Right ventricle myocardium inferior (tissue), 1 donor: ENCODE measurements around the gene CHERP. TPM values are rescaled to one million over a fixed set of nuclear protein-coding genes. Genes with fewer than 3 reads are reported as not detected.

ENCODE experiments used
- ATAC-seq: fragments of 200-7000 bp; cut with Tn5 transposase; one replicate; pipeline ENCODE4 v1.9.1; 2020; ENCODE audit warnings: mild to moderate bottlenecking, moderate library complexity
- DNase-seq: peaks from one replicate; pipeline ENCODE4 v3.0.0; 2021; ENCODE audit errors: missing footprints
- intact Hi-C: fragments of 100-400 bp; cut with DNase I; formaldehyde crosslinking; loops from one replicate; pipeline ENCODE4 v1.11.0; 2022
- total RNA-seq: library from RNA; stranded (reverse); fragmentation: NEBNext Ultra II Directional; extraction: Animal tissue kit (Norgen Biotek cat#: 25700); gene quantifications from one replicate; pipeline ENCODE4 v1.2.1, GENCODE V29; 2021
- donor health status: DM: no; HTN: yes; CAD: no; lungs with severe emphysema.

CHERP gene
- total RNA-seq, 1 donor from 2014 or later = 17.3 TPM

DNA sequence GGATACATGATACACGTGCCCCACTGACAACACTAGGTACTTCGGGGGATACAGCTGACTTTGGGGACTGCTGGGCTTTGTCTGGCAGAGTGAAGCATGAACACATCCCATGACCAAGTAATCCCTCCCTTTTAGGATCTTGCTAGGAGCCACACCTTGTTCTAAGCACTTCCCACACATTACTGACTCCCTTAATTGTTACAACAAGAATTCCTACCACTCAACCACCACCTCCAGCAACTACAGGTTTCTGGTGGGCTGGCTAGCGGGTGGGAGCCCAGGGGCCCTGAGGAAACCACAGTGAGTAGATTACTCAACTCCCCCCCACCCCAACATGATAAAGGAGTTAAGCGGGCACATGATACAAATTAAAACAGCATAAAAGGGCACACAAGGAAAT is 37.1 kb upstream of the CHERP start:
- intact Hi-C loops = no loop called here
- DNase-seq = no peak
- no peak for ATAC-seq

GRCh38 chr19:16577531-16577985 is 35.3 kb upstream of the CHERP start:
- DNase-seq (peak; percentile 49), ATAC-seq (no peak)
- intact Hi-C loops = no loop called here

- no peak for ATAC-seq
- peak; percentile 63 for DNase-seq
- intact Hi-C loops = no loop called here
Observed at GRCh38 chr19:16576690-16577530, 34.7 kb upstream of the CHERP start.

- no peak for ATAC-seq
- intact Hi-C loops = no loop called here
- DNase-seq = peak; percentile 62
Observed at GRCh38 chr19:16575861-16576689, 33.8 kb upstream of the CHERP start.

GRCh38 chr19:16575282-16575681 is 33.0 kb upstream of the CHERP start:
- ATAC-seq (no peak), DNase-seq (peak; percentile 44)
- intact Hi-C loops = no loop called here

- intact Hi-C loops = loop anchor here (2.0 kb wide), 2 partner anchors 55 to 87 kb away; partner anchors contain the start of genes MED26, SMIM7 and TMEM38A
- no peak for DNase-seq
- ATAC-seq = no peak
Observed at GRCh38 chr19:16573925-16574324, 31.7 kb upstream of the CHERP start.

DNA sequence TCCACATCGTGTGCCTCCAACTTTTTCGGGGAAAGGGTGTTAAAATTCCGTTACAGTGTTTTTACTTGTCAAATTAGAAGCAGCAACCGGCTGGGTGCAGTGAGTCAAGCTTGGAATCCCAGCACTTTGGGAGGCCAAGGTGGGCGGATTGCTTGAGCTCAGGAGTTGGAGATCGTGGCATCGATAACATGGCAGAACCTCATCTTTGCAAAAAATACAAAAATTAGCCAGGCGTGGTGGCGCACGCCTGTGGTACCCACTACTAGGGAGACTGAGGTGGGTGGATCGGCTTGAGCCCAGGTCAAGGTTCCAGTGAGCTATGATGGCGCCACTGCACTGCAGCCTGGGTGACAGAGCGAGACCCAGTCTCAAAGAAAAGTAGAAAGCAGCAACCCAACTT is 31.1 kb upstream of the CHERP start:
- ATAC-seq (no peak), DNase-seq (peak; percentile 54)
- intact Hi-C loops = loop anchor here (2.0 kb wide), 2 partner anchors 56 to 88 kb away; partner anchors contain the start of genes MED26, SMIM7 and TMEM38A

GRCh38 chr19:16572332-16573211 is 30.3 kb upstream of the CHERP start, which contains the start of gene SLC35E1:
TSS of gene SLC35E1 (minus strand) at chr19:16572415. CDS start at chr19:16572364, 51 bp downstream.
- ATAC-seq (peak; percentile 97), DNase-seq (peak; percentile 97)
- intact Hi-C loops = loop anchor here (2.0 kb wide), 2 partner anchors 56 to 88 kb away; partner anchors contain the start of genes MED26, SMIM7 and TMEM38A

DNA sequence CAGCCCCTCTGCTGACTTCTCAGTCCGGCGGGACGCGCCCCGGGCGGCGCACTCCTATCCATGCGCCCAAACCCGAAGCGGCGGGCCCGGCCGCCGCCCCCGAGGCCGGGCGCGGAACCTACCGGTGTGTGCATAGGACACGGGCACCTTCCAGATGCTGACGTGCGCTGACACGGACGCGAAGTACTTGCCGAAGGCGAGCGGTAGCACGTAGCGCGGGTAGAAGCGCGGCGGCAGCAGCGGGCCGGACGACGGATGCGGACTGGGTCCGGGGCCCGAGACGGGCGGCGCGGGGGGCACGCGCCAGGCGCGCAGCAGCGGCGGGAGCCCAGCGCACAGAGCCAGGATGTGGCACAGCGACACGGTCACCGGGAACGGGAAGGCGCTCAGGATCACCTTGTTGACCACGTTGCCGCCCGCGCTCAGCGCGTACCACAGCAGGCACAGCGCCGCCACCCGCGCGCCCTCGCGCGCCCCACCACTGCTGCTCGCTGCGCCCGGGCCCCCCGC is 29.6 kb upstream of the CHERP start:
- ATAC-seq (no peak), DNase-seq (peak; percentile 82)
- intact Hi-C loops = loop anchor here (2.0 kb wide), 2 partner anchors 57 to 89 kb away; partner anchors contain the start of genes MED26, SMIM7 and TMEM38A

DNA sequence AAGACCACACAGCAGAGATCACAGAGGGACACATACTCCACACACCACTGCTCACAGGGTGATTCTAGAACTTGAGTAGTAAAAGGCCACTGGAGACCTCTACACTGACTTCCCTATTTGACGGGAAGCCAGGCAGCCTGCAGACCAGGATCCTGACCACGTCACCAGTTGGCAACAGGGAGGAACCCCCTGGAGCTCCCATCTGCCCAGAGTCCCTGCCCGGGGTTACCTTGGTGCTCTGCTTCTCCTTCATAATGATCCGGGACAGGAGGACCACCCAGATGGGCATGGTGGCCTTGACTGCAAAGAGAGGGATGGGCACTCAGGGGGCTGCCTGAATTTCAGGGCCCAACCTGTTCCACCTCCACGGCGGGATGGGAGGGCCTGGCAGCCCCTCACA is 29.0 kb upstream of the CHERP start:
- DNase-seq = no peak
- ATAC-seq = no peak
- intact Hi-C loops = no loop called here

GRCh38 chr19:16569609-16570320 is 27.5 kb upstream of the CHERP start:
- ATAC-seq (no peak), DNase-seq (no peak)
- intact Hi-C loops = no loop called here

DNA sequence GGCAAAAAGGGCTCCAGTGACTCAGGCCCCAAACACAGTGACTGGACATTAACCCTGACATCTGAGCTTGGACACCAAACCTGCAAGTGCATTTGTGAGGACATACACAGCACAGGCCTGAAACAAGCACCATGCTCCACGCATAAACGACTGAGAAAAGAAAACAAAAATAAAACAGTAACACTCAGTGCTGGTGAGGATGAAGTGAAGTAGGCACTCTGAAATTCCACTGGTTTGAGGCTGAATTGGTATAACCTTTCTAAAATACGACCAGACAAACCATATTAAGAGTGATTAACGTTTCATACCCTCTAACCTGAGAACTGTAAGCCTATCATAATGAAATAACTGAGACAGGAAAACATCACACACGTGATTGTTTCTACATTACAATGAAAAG is 24.5 kb upstream of the CHERP start:
- DNase-seq (no peak), ATAC-seq (no peak)
- intact Hi-C loops = no loop called here

DNA sequence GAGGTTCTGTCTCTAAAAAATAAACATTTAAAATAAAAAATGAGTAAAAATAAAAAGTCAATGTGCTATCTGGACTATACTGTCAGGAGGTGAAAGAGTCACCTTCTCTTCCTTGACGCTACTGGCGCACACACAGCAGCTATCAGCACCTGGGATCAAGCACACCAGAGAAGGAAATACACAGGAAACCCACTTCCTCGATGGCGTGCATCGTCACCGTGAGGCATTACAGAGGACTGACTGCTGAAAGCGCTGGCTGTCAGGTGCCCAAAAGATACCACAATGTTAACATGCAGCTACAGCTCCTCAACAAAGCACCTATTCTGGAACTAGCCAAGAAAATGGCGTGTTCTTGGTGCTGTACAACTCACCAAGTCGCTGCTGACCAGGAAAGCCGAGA is 23.9 kb upstream of the CHERP start:
- no peak for ATAC-seq
- intact Hi-C loops = no loop called here

DNA sequence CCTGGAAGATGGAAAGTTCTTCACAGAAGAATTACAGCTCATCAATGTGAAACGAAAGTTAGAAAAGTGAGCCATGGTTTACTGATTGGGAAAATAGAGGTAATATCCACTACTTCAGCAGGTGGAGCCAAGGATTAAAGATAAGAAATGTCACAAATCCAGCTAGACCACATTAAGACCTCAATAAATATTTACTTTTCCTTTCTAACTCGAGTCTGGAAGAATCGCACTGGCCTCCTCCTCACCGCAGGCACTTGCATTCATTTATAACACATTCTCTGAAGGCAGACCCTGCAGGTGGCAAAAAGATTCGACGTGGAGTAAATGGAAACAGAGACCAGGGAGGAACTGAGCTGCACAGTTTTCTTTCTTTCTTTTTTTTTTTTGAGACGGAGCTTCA is 22.6 kb upstream of the CHERP start:
- DNase-seq = no peak
- no peak for ATAC-seq
- intact Hi-C loops = no loop called here

More for the DNA sequence above, 23.9 kb upstream of the CHERP start:
- DNase-seq = peak; percentile 68

DNA sequence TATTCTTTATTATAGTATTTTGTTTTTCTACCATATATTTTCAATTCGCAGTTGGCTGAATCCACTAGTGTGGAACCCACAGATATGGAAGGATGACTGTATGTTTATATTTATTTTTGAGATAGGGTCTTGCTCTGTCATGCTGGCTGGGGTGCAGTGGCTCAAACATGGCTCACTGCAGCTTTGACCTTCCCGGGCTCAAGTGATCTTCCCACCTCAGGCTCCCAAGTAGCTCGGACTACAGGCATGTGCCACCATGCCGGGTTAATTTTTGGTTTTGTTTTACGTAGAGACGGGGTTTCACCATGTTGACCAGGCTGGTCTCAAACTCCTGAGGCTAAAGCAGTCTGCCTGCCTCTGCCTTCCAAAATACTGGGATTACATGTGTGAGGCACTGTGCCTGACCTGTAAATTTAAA is 20.4 kb upstream of the CHERP start:
- intact Hi-C loops = no loop called here

GRCh38 chr19:16561382-16561781 is 19.1 kb upstream of the CHERP start:
- ATAC-seq = no peak
- no peak for DNase-seq
- intact Hi-C loops = no loop called here

More for the DNA sequence above, 20.4 kb upstream of the CHERP start:
- DNase-seq (no peak), ATAC-seq (no peak)

DNA sequence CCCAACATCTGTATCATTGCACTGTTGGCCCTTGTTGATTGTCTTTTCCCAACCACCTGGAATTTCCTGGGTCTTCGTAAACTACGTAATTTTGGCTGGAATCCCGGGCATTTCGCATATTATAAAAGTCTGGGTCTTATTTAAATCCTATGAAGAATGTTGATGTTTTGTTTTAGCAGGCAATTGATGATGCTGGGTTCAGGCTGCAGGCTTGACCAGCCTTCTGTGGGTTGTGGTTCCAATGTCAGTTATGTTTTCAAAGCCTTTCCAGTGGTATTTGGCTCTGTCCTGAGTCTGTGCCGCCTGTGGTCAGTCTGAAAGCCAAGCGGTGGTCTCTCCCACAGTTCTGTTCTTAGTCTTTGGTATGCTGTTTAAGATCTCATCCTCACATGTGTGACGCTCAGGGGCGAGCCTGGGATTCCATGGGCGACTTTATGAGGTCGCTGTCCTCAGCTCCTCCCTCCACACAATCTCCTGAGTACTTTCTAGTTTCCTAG is 17.6 kb upstream of the CHERP start:
- peak; percentile 25 for DNase-seq
- ATAC-seq = no peak
- intact Hi-C loops = no loop called here
